Measurements from ENCODE around the gene MAP1LC3B.

DNA sequence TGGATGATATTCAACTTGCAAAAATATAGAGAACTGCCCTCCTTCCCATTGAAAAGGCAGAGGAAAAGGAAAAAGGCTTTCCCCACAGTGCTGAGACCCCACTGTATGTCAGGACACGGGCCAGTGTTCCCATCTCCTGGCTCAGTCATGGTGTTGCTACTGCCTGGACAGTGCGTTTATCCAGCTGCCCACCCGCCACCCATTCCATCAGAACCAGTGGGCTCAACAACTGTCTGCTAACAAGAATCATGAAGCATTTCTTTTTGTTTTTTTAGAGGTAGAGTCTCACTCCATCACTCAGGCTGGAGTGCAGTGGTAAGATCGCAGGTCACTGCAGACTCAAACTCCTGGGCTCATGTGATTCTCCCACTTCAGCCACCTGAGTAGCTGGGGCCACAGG lies 19.8 kb upstream of the MAP1LC3B start:
- TF ChIP-seq CTCF (conservative IDR thresholded peaks at IDR 0.05 in 1 of 2, IDR thresholded peaks at IDR 0.05 in 1 of 2; ENCODE audit: extremely low read depth in 1 of 2, insufficient read depth in 1 of 2, low read depth in 1 of 2, low read length in 2 of 2) = no peak
- no peak for TF ChIP-seq EZH2 (IDR thresholded peaks at IDR 0.05; ENCODE audit: borderline replicate concordance, low read length)
